ENCODE results near the gene MRPS5. TPM values are rescaled to one million over a fixed set of nuclear protein-coding genes. Genes with fewer than 3 reads are reported as not detected.

The MRPS5 gene
- total RNA-seq, 1 donor from 2014 or later, result 75.2 TPM

- TF ChIP-seq EZH2phosphoT487 (IDR thresholded peaks at IDR 0.05) (no peak), EZH2 (IDR thresholded peaks at IDR 0.05) (no peak), CTCF (IDR thresholded peaks at IDR 0.05) (no peak)
- no peaks in the 10 kb centered on the region for H3K27me3 ChIP-seq
- Mint-ChIP-seq H3K4me3 (no peak overlapping the region), H3K27ac (no peak overlapping the region), H3K9me3 (peaks cover 2% of the 10 kb centered on the region), H3K27me3 (ENCODE audit: insufficient read depth, low read depth) (peaks cover 6% of the 10 kb centered on the region), H3K36me3 (no peaks in the 10 kb centered on the region), H3K4me1 (no peaks in the 10 kb centered on the region)
- no peak for DNase-seq (ENCODE audit: low spot score)
- no peaks in the 10 kb centered on the region for H3F3A ChIP-seq (ENCODE audit: low read depth)
- H3K4me3 ChIP-seq, result no peak overlapping the region
- H3K27ac ChIP-seq, result no peak overlapping the region
- no peak overlapping the region for H2AFZ ChIP-seq (replicated peaks)
- no peaks in the 10 kb centered on the region for H3K79me2 ChIP-seq (ENCODE audit: low read depth)
- H3K36me3 ChIP-seq, result no peaks in the 10 kb centered on the region
- H4K20me1 ChIP-seq (ENCODE audit: low read depth), result no peaks in the 10 kb centered on the region
- H3K9me3 ChIP-seq (ENCODE audit: low read depth), result no peaks in the 10 kb centered on the region
- no peak overlapping the region for H3K9ac ChIP-seq
- no peak overlapping the region for H3K4me2 ChIP-seq
- no peaks in the 10 kb centered on the region for H3K4me1 ChIP-seq
Measured at GRCh38 chr2:95048825-95049682, 72.6 kb downstream of the MRPS5 start.

GRCh38 chr2:95047629-95048510 is 73.7 kb downstream of the MRPS5 start:
- Histone ChIP-seq H3K9me3 (ENCODE audit: low read depth) (no peaks in the 10 kb centered on the region), H3K4me2 (no peak overlapping the region), H3F3A (ENCODE audit: low read depth) (no peaks in the 10 kb centered on the region), H3K27me3 (no peaks in the 10 kb centered on the region), H3K4me3 (no peak overlapping the region), H3K79me2 (ENCODE audit: low read depth) (no peaks in the 10 kb centered on the region), H4K20me1 (ENCODE audit: low read depth) (no peaks in the 10 kb centered on the region), H3K27ac (no peak overlapping the region), H3K9ac (no peak overlapping the region), H3K36me3 (no peaks in the 10 kb centered on the region), H3K4me1 (no peaks in the 10 kb centered on the region), H2AFZ (replicated peaks) (no peak overlapping the region)
- Mint-ChIP-seq H3K36me3 (no peaks in the 10 kb centered on the region), H3K9me3 (peaks cover 2% of the 10 kb centered on the region), H3K27me3 (ENCODE audit: insufficient read depth, low read depth) (peaks cover 5% of the 10 kb centered on the region), H3K4me1 (peaks cover 6% of the 10 kb centered on the region), H3K4me3 (no peak overlapping the region), H3K27ac (no peak overlapping the region)
- DNase-seq (ENCODE audit: low spot score), result no peak
- no peak for TF ChIP-seq EZH2phosphoT487 (IDR thresholded peaks at IDR 0.05)
- TF ChIP-seq EZH2 (IDR thresholded peaks at IDR 0.05), result no peak
- TF ChIP-seq CTCF (IDR thresholded peaks at IDR 0.05), result no peak

GRCh38 chr2:95046371-95047112 is 75.1 kb downstream of the MRPS5 start:
- H3K27me3 Mint-ChIP-seq (ENCODE audit: insufficient read depth, low read depth), result peaks cover 4% of the 10 kb centered on the region
- H3K27ac ChIP-seq, result no peak overlapping the region

More at GRCh38 chr2:95046371-95047112, 75.1 kb downstream of the MRPS5 start:
- Mint-ChIP-seq H3K4me3 (no peak overlapping the region), H3K4me1 (peaks cover 6% of the 10 kb centered on the region), H3K27ac (peak overlapping the region; percentile 2), H3K9me3 (peaks cover 2% of the 10 kb centered on the region), H3K36me3 (no peaks in the 10 kb centered on the region)
- Histone ChIP-seq H4K20me1 (ENCODE audit: low read depth) (no peaks in the 10 kb centered on the region), H3K9me3 (ENCODE audit: low read depth) (no peaks in the 10 kb centered on the region), H3F3A (ENCODE audit: low read depth) (no peaks in the 10 kb centered on the region), H3K36me3 (no peaks in the 10 kb centered on the region), H2AFZ (replicated peaks) (no peak overlapping the region), H3K27me3 (no peaks in the 10 kb centered on the region), H3K9ac (no peak overlapping the region), H3K4me1 (no peaks in the 10 kb centered on the region), H3K79me2 (ENCODE audit: low read depth) (no peaks in the 10 kb centered on the region), H3K4me2 (no peak overlapping the region), H3K4me3 (no peak overlapping the region)
- TF ChIP-seq CTCF (IDR thresholded peaks at IDR 0.05), result no peak
- TF ChIP-seq EZH2phosphoT487 (IDR thresholded peaks at IDR 0.05), result no peak
- no peak for TF ChIP-seq EZH2 (IDR thresholded peaks at IDR 0.05)
- no peak for DNase-seq (ENCODE audit: low spot score)
